SK-N-SH treated with all-trans-retinoic acid at 6 μM for 48 hours (cell line): ENCODE measurements around the gene SLC38A3.

Source experiments
- ISL1 ChIP-seq: fragments of 250-450 bp; sonication (Bioruptor Pico); IDR thresholded peaks from 2 replicates; pipeline ENCODE4 v2.1.2; 2022; ENCODE audit warnings: mild to moderate bottlenecking, moderate library complexity
- ZC3H10 ChIP-seq: fragments of 250-450 bp; sonication (Bioruptor Pico); IDR thresholded peaks from 2 replicates; pipeline ENCODE4 v1.5.1; 2021; ENCODE audit warnings: mild to moderate bottlenecking, moderate library complexity
- TF ChIP-seq, protein P1 (sequence below): fragments of 250-450 bp; sonication (Bioruptor Pico); IDR thresholded peaks from 2 replicates; pipeline ENCODE4 v1.8.0; 2020; ENCODE audit warnings: mild to moderate bottlenecking, moderate library complexity, borderline replicate concordance

GRCh38 chr3:50268276-50268675 lies 63.2 kb downstream of the SLC38A3 start:
- TF ChIP-seq, protein P1, sequence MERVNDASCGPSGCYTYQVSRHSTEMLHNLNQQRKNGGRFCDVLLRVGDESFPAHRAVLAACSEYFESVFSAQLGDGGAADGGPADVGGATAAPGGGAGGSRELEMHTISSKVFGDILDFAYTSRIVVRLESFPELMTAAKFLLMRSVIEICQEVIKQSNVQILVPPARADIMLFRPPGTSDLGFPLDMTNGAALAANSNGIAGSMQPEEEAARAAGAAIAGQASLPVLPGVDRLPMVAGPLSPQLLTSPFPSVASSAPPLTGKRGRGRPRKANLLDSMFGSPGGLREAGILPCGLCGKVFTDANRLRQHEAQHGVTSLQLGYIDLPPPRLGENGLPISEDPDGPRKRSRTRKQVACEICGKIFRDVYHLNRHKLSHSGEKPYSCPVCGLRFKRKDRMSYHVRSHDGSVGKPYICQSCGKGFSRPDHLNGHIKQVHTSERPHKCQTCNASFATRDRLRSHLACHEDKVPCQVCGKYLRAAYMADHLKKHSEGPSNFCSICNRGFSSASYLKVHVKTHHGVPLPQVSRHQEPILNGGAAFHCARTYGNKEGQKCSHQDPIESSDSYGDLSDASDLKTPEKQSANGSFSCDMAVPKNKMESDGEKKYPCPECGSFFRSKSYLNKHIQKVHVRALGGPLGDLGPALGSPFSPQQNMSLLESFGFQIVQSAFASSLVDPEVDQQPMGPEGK (CRISPR knock-in tag) = no peak
- TF ChIP-seq ZC3H10 (CRISPR knock-in tag) (no peak), ISL1 (CRISPR knock-in tag) (no peak)
